ENCODE results near the gene ROR2. TPM values are rescaled to one million over a fixed set of nuclear protein-coding genes. Genes with fewer than 3 reads are reported as not detected.

ROR2 gene
- total RNA-seq, 1 experiment from 2014 or later = not detected

GRCh38 chr9:91580136-91580535 lies 369.9 kb downstream of the ROR2 start:
- Histone ChIP-seq H3K36me3 (ENCODE audit: low read depth, low read length) (no peaks in the 10 kb centered on the region), H3K27ac (ENCODE audit: low read length) (no peak overlapping the region), H3K27me3 (ENCODE audit: low read length) (0 out of 2 replicates have a peak, but pooled peaks cover 4% of the 10 kb centered on the region), H3K4me1 (ENCODE audit: insufficient read depth, low read length) (no peaks in the 10 kb centered on the region), H3K4me3 (ENCODE audit: low read length) (no peak overlapping the region), H4K20me1 (ENCODE audit: low read length) (no peaks in the 10 kb centered on the region), H2AFZ (ENCODE audit: low read length) (no peak overlapping the region), H3K9me3 (ENCODE audit: low read length) (no peaks in the 10 kb centered on the region), H3K79me2 (ENCODE audit: low read length) (no peaks in the 10 kb centered on the region), H3F3A (ENCODE audit: low read length, unreplicated experiment) (no peaks in the 10 kb centered on the region), H3K4me2 (ENCODE audit: low read length) (no peak overlapping the region), H3K9me2 (replicated peaks; ENCODE audit: low read length) (no peaks in the 10 kb centered on the region), H3K9ac (ENCODE audit: low read length) (no peak overlapping the region)
- DNase-seq (peak; percentile 32), ATAC-seq (no peak)
- TF ChIP-seq EZH2phosphoT487 (IDR thresholded peaks at IDR 0.05; ENCODE audit: borderline replicate concordance, low read length) = no peak
- TF ChIP-seq, protein P1, sequence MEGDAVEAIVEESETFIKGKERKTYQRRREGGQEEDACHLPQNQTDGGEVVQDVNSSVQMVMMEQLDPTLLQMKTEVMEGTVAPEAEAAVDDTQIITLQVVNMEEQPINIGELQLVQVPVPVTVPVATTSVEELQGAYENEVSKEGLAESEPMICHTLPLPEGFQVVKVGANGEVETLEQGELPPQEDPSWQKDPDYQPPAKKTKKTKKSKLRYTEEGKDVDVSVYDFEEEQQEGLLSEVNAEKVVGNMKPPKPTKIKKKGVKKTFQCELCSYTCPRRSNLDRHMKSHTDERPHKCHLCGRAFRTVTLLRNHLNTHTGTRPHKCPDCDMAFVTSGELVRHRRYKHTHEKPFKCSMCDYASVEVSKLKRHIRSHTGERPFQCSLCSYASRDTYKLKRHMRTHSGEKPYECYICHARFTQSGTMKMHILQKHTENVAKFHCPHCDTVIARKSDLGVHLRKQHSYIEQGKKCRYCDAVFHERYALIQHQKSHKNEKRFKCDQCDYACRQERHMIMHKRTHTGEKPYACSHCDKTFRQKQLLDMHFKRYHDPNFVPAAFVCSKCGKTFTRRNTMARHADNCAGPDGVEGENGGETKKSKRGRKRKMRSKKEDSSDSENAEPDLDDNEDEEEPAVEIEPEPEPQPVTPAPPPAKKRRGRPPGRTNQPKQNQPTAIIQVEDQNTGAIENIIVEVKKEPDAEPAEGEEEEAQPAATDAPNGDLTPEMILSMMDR (conservative IDR thresholded peaks at IDR 0.05; ENCODE audit: low read depth, low read length) = no peak
- no peak for TF ChIP-seq EZH2 (IDR thresholded peaks at IDR 0.05; ENCODE audit: low read length, unreplicated experiment)
- ChIA-PET CTCF (no interaction called here), POLR2A (ENCODE audit: unreplicated experiment) (no interaction called here)
- BruUV-seq (replicated peaks) = no TSS peak
- intact Hi-C loops (cut with micrococcal nuclease) = no loop called here

DNA sequence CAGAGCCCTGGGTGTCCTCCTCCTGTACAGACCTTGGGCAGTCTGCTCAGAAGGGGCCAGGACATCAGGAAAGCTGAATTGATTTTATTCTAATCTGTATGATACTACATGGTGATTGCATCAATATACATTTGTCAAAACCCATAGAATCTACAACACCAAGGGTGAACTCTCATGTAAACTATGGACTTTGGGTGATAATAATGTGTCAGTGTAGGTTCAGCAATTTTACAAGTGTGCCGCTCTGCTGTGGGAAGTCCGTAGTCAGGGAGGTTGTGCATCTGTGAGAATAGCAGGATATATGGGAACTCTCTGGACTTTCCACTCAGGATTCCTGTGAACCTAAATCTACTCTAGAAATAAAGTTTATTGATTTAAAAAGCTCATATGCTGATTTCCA lies 371.1 kb downstream of the ROR2 start:
- ATAC-seq (no peak), DNase-seq (no peak)
- BruUV-seq (replicated peaks) = no TSS peak
- Histone ChIP-seq H3K9ac (ENCODE audit: low read length) (no peak overlapping the region), H3K4me2 (ENCODE audit: low read length) (no peak overlapping the region), H2AFZ (ENCODE audit: low read length) (no peak overlapping the region), H3K4me1 (ENCODE audit: insufficient read depth, low read length) (no peaks in the 10 kb centered on the region), H3K9me3 (ENCODE audit: low read length) (no peaks in the 10 kb centered on the region), H3F3A (ENCODE audit: low read length, unreplicated experiment) (no peaks in the 10 kb centered on the region), H4K20me1 (ENCODE audit: low read length) (no peaks in the 10 kb centered on the region), H3K27me3 (ENCODE audit: low read length) (0 out of 2 replicates have a peak, but pooled peaks cover 4% of the 10 kb centered on the region), H3K27ac (ENCODE audit: low read length) (no peak overlapping the region), H3K9me2 (replicated peaks; ENCODE audit: low read length) (no peaks in the 10 kb centered on the region), H3K4me3 (ENCODE audit: low read length) (no peak overlapping the region), H3K79me2 (ENCODE audit: low read length) (no peaks in the 10 kb centered on the region), H3K36me3 (ENCODE audit: low read depth, low read length) (no peaks in the 10 kb centered on the region)
- intact Hi-C loops (cut with micrococcal nuclease) = no loop called here
- TF ChIP-seq, protein P1 (conservative IDR thresholded peaks at IDR 0.05; ENCODE audit: low read depth, low read length) = no peak
- no peak for TF ChIP-seq EZH2phosphoT487 (IDR thresholded peaks at IDR 0.05; ENCODE audit: borderline replicate concordance, low read length)
- no peak for TF ChIP-seq EZH2 (IDR thresholded peaks at IDR 0.05; ENCODE audit: low read length, unreplicated experiment)
- ChIA-PET POLR2A (ENCODE audit: unreplicated experiment) (no interaction called here), CTCF (no interaction called here)

DNA sequence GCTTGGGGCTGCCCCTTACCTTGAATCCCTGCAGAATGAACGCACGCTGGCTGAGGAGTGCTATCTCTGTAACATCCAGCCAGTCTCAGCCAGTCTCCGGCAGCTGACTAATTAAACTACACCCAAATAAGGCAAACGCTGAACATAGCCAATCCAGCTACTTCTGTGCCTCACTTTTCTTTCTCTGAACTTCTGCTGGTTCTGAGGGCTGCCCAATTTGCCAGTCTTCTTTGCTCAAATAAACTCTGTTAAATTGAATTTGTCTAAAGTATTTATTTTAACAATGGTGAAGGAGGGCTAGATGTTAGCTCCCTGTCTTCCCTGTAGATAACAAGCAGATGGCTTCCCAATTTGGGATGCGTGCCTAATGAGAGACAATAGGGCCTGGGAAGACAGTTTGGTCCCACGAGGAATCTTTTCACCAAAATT lies 372.4 kb downstream of the ROR2 start:
- POLR2A ChIA-PET (ENCODE audit: unreplicated experiment) = no interaction called here
- H2AFZ ChIP-seq (ENCODE audit: low read length) = no peak overlapping the region
- ATAC-seq = no peak

More for the DNA sequence above, 372.4 kb downstream of the ROR2 start:
- no peak overlapping the region for H3K4me2 ChIP-seq (ENCODE audit: low read length)
- H3K9ac ChIP-seq (ENCODE audit: low read length) = no peak overlapping the region
- no peak overlapping the region for H3K27ac ChIP-seq (ENCODE audit: low read length)
- H3F3A ChIP-seq (ENCODE audit: low read length, unreplicated experiment) = no peaks in the 10 kb centered on the region
- H3K9me3 ChIP-seq (ENCODE audit: low read length) = no peaks in the 10 kb centered on the region
- BruUV-seq (replicated peaks) = no TSS peak
- CTCF ChIA-PET = no interaction called here
- no peak for TF ChIP-seq EZH2 (IDR thresholded peaks at IDR 0.05; ENCODE audit: low read length, unreplicated experiment)
- no peak for TF ChIP-seq EZH2phosphoT487 (IDR thresholded peaks at IDR 0.05; ENCODE audit: borderline replicate concordance, low read length)
- TF ChIP-seq, protein P1 (conservative IDR thresholded peaks at IDR 0.05; ENCODE audit: low read depth, low read length) = no peak
- no peak for DNase-seq
- intact Hi-C loops (cut with micrococcal nuclease) = no loop called here
- H3K27me3 ChIP-seq (ENCODE audit: low read length) = 0 out of 2 replicates have a peak, but pooled peaks cover 4% of the 10 kb centered on the region
- no peaks in the 10 kb centered on the region for H3K4me1 ChIP-seq (ENCODE audit: insufficient read depth, low read length)
- no peaks in the 10 kb centered on the region for H3K9me2 ChIP-seq (replicated peaks; ENCODE audit: low read length)
- no peaks in the 10 kb centered on the region for H4K20me1 ChIP-seq (ENCODE audit: low read length)
- no peaks in the 10 kb centered on the region for H3K36me3 ChIP-seq (ENCODE audit: low read depth, low read length)
- no peaks in the 10 kb centered on the region for H3K79me2 ChIP-seq (ENCODE audit: low read length)
- H3K4me3 ChIP-seq (ENCODE audit: low read length) = no peak overlapping the region

All from PC-3 (cell line).